Upper lobe of right lung (tissue), 1 donor: ENCODE results near the gene PPT1. TPM values are rescaled to one million over a fixed set of nuclear protein-coding genes. Genes with fewer than 3 reads are reported as not detected.

ENCODE experiments used
- ATAC-seq: fragments of 200-7000 bp; cut with Tn5 transposase; one replicate; pipeline ENCODE4 v1.9.1; 2020; ENCODE audit warnings: mild to moderate bottlenecking, moderate library complexity
- DNase-seq: peaks from one replicate; pipeline ENCODE4 v3.0.0-alpha.2; 2020
- H3K27ac ChIP-seq: fragments of 200-600 bp; one replicate; pipeline ENCODE4 v1.8.0; 2022
- H3K27me3 ChIP-seq: fragments of 200-600 bp; one replicate; pipeline ENCODE4 v1.8.0; 2022; ENCODE audit warnings: mild to moderate bottlenecking
- H3K36me3 ChIP-seq: fragments of 200-600 bp; one replicate; pipeline ENCODE4 v1.8.0; 2022
- H3K4me1 ChIP-seq: fragments of 200-600 bp; one replicate; pipeline ENCODE4 v1.8.0; 2022
- H3K4me3 ChIP-seq: fragments of 200-600 bp; one replicate; pipeline ENCODE4 v1.8.0; 2022; ENCODE audit warnings: mild to moderate bottlenecking
- H3K9me3 ChIP-seq: fragments of 200-600 bp; one replicate; pipeline ENCODE4 v1.8.0; 2022
- CTCF ChIP-seq: fragments of 200-600 bp; IDR thresholded peaks from one replicate; pipeline ENCODE4 v1.8.0; 2022; ENCODE audit warnings: antibody characterized with exemption
- intact Hi-C: fragments of 100-400 bp; cut with DNase I; formaldehyde crosslinking; loops from one replicate; pipeline ENCODE4 v1.11.0; 2022
- long read RNA-seq: library from polyadenylated mRNA; unstranded; transcript quantifications from one replicate; pipeline ENCODE4 v2.0.0, GENCODE V29; 2021
- total RNA-seq: library from RNA; stranded (reverse); fragmentation: NEBNext Ultra II Directional; extraction: Animal tissue kit (Norgen Biotek cat#: 25700); gene quantifications from one replicate; pipeline ENCODE4 v1.2.1, GENCODE V29; 2021
- donor health status: DM: no; HTN: yes; CAD: no; lungs with severe emphysema.

PPT1 gene
- 166 TPM for total RNA-seq
- long read RNA-seq, full-length matches to known transcripts = 346 of 358 reads
- long read RNA-seq, partial matches to known transcripts = 3 of 358 reads
- long read RNA-seq, other reads (novel, unspliced or antisense) = 9 of 358 reads

- ATAC-seq (peak; percentile 97), DNase-seq (peak; percentile 93)
- peak within 1 kb of the TSS; percentile 78 for H3K4me3 ChIP-seq
- H3K9me3 ChIP-seq = no peaks in the 10 kb centered on the region
- H3K27ac ChIP-seq = peak within 1 kb of the TSS; percentile 60
- peaks cover 12% of the 10 kb centered on the region for H3K4me1 ChIP-seq
- intact Hi-C loops = no loop called here
- peak; percentile 21 for TF ChIP-seq CTCF
- H3K27me3 ChIP-seq = no peaks in the 10 kb centered on the region
- H3K36me3 ChIP-seq = peaks cover 1% of the 10 kb centered on the region
Measured at GRCh38 chr1:40096977-40097782, at the start of gene PPT1. PPT1 (minus strand) TSS chr1:40097252; CDS start chr1:40097238, 14 bp downstream.

- Histone ChIP-seq H3K9me3 (no peaks in the 10 kb centered on the region), H3K4me1 (no peaks in the 10 kb centered on the region), H3K4me3 (no peak overlapping the region), H3K27me3 (peaks cover 7% of the 10 kb centered on the region), H3K27ac (no peak overlapping the region), H3K36me3 (no peaks in the 10 kb centered on the region)
- ATAC-seq = peak; percentile 94
- no peak for DNase-seq
- TF ChIP-seq CTCF = peak; percentile 78
- intact Hi-C loops = loop anchor here (10.0 kb wide), 2 partner anchors 171 to 261 kb away; partner anchors contain the start of gene COL9A2
Measured at GRCh38 chr1:40143891-40144575, 47.0 kb upstream of the PPT1 start.

GRCh38 chr1:40141878-40142535 is 45.0 kb upstream of the PPT1 start:
- no peak overlapping the region for H3K4me3 ChIP-seq
- peaks cover 1% of the 10 kb centered on the region for H3K27me3 ChIP-seq
- H3K36me3 ChIP-seq = no peaks in the 10 kb centered on the region
- no peak for TF ChIP-seq CTCF
- no peak overlapping the region for H3K27ac ChIP-seq
- no peak for ATAC-seq
- intact Hi-C loops = loop anchor here (10.0 kb wide), 2 partner anchors 173 to 263 kb away; partner anchors contain the start of gene COL9A2
- H3K9me3 ChIP-seq = no peaks in the 10 kb centered on the region
- no peak for DNase-seq
- no peaks in the 10 kb centered on the region for H3K4me1 ChIP-seq

- intact Hi-C loops = loop anchor here (10.0 kb wide), 2 partner anchors 174 to 264 kb away; partner anchors contain the start of gene COL9A2
Measured at GRCh38 chr1:40140211-40140973, 43.3 kb upstream of the PPT1 start.

More at GRCh38 chr1:40140211-40140973, 43.3 kb upstream of the PPT1 start:
- no peaks in the 10 kb centered on the region for H3K27me3 ChIP-seq
- TF ChIP-seq CTCF = no peak
- H3K4me3 ChIP-seq = no peak overlapping the region
- peak overlapping the region; percentile 30 for H3K27ac ChIP-seq
- DNase-seq = peak; percentile 69
- ATAC-seq = peak; percentile 71
- H3K9me3 ChIP-seq = no peaks in the 10 kb centered on the region
- no peaks in the 10 kb centered on the region for H3K4me1 ChIP-seq
- no peaks in the 10 kb centered on the region for H3K36me3 ChIP-seq
